Measurements from ENCODE around the gene KDM6A.
A peak's percentile ranks its signal among the peaks of the same experiment; 100 is the strongest.
"Not testable (repeated sequence)": the region's sequence is repeated elsewhere in the genome, so short reads cannot be mapped to it uniquely, and the experiment has no call there.

Gene KDM6A

GRCh38 chrX:44872821-44873414 lies at the start of gene KDM6A:
KDM6A (plus strand) TSS chrX:44873188; CDS start chrX:44873552, 364 bp downstream.
- peak; percentile 88 to 99 for DNase-seq (ENCODE audit: low read depth in 2 of 2)

- DNase-seq (ENCODE audit: low read depth in 2 of 2): not testable (repeated sequence)
Measured at GRCh38 chrX:44823193-44823592, 49.8 kb upstream of the KDM6A start.

DNA sequence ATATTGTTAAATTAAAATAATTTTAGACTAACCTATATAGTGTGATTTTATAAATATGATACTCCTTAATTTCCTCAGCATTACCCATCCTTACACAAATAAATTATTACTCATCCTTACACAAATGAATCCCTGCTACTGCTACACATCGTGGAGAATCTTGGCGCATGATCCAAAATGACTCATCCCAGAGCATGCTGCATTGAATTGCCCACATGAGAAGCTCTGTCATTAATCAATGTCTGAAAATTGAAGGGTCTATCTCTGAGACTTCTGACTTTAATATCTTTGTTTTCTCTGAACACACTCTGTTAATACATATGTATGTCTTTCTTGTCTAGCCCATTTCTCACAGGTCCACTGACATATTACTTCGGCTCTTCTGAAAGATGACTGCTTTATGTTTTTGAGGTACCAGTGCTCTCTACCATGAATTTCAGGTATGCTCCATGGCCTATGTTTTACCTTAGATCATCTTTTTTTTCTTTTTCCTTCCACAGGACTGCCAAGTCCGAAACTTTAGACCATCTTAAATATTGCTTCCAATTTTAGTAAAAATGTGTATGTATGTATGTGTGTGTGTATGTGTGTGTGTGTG lies 44.9 kb upstream of the KDM6A start:
- no peak for DNase-seq (ENCODE audit: low read depth in 2 of 2)

GRCh38 chrX:44829832-44830231 lies 43.2 kb upstream of the KDM6A start:
- no peak for DNase-seq (ENCODE audit: low read depth in 2 of 2)

DNA sequence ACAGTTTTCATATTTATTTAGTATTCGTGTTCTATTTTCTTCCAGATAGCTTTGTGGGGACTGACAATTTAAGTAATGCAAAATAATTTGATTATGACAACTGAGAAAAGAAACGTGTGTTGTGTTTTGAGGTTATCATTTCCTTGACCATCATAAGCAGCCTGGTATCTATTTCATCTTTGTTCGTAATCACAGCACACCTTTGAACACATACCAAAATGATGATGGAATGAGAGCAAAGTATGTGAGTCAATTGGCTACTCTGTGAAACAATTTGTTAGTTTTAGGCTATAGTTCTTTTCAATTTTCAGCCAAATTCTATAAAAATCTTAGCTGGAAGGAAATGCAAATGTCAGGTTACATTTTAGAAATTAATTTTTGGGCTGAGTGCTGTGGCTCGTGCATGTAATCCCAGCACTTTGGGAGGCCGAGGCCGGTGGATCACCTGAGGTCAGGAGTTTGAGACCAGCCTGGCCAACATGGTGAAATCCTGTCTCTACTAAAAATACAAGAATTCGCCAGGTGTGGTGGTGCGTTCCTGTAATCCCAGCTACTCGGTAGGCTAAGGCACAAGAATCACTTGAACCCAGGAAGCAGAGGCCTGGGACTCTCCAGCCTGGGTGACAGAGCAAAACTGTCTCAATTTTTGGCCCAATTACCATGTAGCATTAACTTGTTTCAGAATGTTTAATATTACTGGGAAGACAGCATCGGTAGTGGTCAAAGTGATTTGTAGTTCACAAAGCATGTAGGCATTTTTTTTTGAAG lies 30.3 kb upstream of the KDM6A start:
- no peak for DNase-seq (ENCODE audit: low read depth in 2 of 2)

GRCh38 chrX:44843318-44843702 lies 29.7 kb upstream of the KDM6A start:
- no peak for DNase-seq (ENCODE audit: low read depth in 2 of 2)

DNA sequence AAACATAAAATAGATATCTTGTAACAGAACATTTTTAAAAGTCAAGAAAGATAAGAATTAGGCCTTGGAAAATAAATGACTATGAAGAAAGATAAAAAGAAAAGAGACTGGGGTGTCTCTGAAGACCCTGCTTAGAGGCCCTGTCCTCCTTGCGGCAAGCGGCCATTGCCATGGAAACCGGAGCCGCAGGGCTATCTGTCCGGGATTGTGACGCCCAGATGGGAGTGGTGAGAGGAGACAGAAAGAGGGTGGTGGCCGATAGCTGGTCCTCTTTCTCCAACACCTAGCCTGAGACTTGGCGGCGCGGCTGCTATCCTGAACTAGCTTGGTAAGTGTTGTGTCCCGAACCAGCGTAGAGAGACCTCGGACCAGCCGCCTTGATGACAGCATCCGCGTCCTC lies 29.2 kb upstream of the KDM6A start, which contains the start of gene DUSP21:
DUSP21 (plus strand) TSS at position 269 of the 400 bp plus-strand sequence; CDS start at position 381, 112 bp downstream.
- no peak for DNase-seq (ENCODE audit: low read depth in 2 of 2)

DNA sequence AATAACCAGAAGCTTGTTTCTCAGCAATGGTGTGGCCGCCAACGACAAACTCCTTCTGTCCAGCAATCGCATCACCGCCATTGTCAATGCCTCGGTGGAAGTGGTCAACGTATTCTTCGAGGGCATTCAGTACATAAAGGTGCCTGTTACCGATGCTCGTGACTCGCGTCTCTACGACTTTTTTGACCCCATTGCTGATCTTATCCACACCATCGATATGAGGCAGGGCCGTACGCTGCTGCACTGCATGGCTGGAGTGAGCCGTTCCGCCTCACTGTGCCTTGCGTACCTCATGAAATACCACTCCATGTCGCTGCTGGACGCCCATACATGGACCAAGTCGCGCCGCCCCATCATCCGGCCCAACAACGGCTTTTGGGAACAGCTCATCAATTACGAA lies 28.8 kb upstream of the KDM6A start:
- DNase-seq (ENCODE audit: low read depth in 2 of 2): no peak

GRCh38 chrX:44850891-44851290 lies 22.1 kb upstream of the KDM6A start:
- DNase-seq (ENCODE audit: low read depth in 2 of 2): not testable (repeated sequence)

DNA sequence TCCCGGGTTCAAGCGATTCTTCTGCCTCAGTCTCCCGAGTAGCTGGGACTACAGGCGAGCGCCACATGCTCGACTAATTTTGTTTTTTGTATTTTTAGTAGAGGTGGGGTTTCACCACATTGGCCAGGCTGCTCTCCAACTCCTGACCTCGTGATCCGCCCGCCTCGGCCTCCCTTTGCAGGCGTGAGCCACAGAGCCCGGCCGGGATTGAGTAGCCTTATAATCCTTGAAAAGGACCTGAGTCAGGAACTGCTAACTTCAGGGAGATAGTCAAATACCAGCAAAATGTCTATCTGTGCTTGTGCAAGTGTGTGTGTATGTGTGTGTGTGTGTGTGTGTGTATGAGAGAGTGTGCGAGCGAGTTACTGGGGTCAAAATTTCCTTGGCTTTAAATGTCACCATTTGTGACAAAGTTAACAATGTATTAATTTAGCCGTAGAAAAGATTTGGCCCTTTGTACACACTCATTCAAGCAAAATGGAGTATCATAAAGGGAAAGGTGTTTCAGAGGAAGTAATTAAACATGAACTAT lies 1.8 kb upstream of the KDM6A start:
- no peak for DNase-seq (ENCODE audit: low read depth in 2 of 2)

GRCh38 chrX:44871931-44872820 lies 812 bp upstream of the KDM6A start:
- DNase-seq (ENCODE audit: low read depth in 2 of 2): no peak

- DNase-seq (ENCODE audit: low read depth in 2 of 2): peak; percentile 11 to 46
Measured at GRCh38 chrX:44873415-44874276, 658 bp downstream of the KDM6A start.

- peak in 1 of 2 donors; percentile 27 for DNase-seq (ENCODE audit: low read depth in 2 of 2)
Measured at GRCh38 chrX:44874420-44875184, 1.6 kb downstream of the KDM6A start.

DNA sequence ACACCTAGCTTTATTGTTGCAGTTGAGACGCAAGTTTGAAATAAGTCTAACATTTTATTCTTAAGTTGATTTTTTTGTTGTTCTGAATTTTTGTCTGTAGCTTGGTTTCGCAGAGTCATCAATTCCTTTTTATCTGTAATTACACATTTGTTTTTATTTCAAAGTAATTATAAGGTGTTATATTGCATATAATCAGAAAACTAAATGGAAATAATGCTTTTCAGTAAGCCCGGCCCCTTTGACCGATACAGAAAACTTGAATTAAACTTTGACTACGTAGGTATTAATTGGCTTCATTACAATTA lies 2.1 kb downstream of the KDM6A start:
- DNase-seq (ENCODE audit: low read depth in 2 of 2): no peak

GRCh38 chrX:44876086-44876485 lies 3.1 kb downstream of the KDM6A start:
- DNase-seq (ENCODE audit: low read depth in 2 of 2): no peak

GRCh38 chrX:44876767-44877166 lies 3.8 kb downstream of the KDM6A start:
- DNase-seq (ENCODE audit: low read depth in 2 of 2): no peak

DNA sequence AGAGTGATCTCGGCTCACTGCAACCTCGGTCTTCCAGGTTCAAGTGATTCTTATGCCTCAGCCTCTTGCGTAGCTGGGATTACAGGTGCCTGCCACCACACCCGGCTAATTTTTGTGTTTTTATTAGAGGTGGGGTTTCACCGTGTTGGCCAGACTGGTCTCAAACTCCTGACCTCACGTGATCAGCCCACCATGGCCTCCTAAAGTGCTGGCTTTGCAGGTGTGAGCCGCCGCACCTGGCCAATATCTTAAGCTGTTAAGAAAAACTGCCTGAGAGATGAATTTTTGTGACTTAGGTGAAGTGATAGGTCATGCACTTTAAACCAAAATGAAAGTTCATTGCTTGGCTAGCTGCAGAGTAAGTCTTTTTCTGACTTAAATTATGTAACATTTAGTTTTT lies 5.8 kb downstream of the KDM6A start:
- DNase-seq (ENCODE audit: low read depth in 2 of 2): no peak

GRCh38 chrX:44881549-44881948 lies 8.6 kb downstream of the KDM6A start:
- DNase-seq (ENCODE audit: low read depth in 2 of 2): no peak

- DNase-seq (ENCODE audit: low read depth in 2 of 2): no peak
Measured at GRCh38 chrX:44882635-44883034, 9.6 kb downstream of the KDM6A start.

GRCh38 chrX:44884944-44885343 lies 12.0 kb downstream of the KDM6A start:
- no peak for DNase-seq (ENCODE audit: low read depth in 2 of 2)
